ENCODE results near the gene EOGT.

EOGT gene
- 25.9 to 38.9 (median 30.7) reads per million in 3 experiments for total RNA-seq

- peak; percentile 72 for DNase-seq
These were observed at the start of gene EOGT for GRCh38 chr3:69013253-69014021. Gene EOGT (minus strand): TSS chr3:69013684. CDS start chr3:69009846, 3,838 bp downstream.

GRCh38 chr3:69059688-69060087, 46.2 kb upstream of the EOGT start:
- no peak for DNase-seq

GRCh38 chr3:69058947-69059224, 45.4 kb upstream of the EOGT start:
- no peak for DNase-seq

- DNase-seq = peak; percentile 50
These were observed 44.9 kb upstream of the EOGT start for GRCh38 chr3:69058180-69058946.

GRCh38 chr3:69052472-69052898, 39.0 kb upstream of the EOGT start:
- DNase-seq = no peak

- DNase-seq = peak; percentile 98
These were observed 38.4 kb upstream of the EOGT start, which contains the start of gene TMF1 for GRCh38 chr3:69051756-69052471. Gene TMF1 (minus strand): TSS chr3:69052333. CDS start chr3:69052086, 247 bp downstream.

- no peak for DNase-seq
These were observed 35.5 kb upstream of the EOGT start for GRCh38 chr3:69048990-69049389.

GRCh38 chr3:69044608-69045007, 31.1 kb upstream of the EOGT start:
- DNase-seq = no peak

GRCh38 chr3:69033470-69033869, 20.0 kb upstream of the EOGT start:
- no peak for DNase-seq

GRCh38 chr3:69032737-69033136, 19.3 kb upstream of the EOGT start:
- DNase-seq = no peak

- DNase-seq = no peak
These were observed 18.7 kb upstream of the EOGT start for GRCh38 chr3:69032142-69032541.

GRCh38 chr3:69031635-69032034, 18.2 kb upstream of the EOGT start:
- DNase-seq = no peak

GRCh38 chr3:69020857-69021256, 7.4 kb upstream of the EOGT start:
- DNase-seq = no peak

GRCh38 chr3:69020424-69020823, 6.9 kb upstream of the EOGT start:
- DNase-seq = no peak

- DNase-seq = no peak
These were observed 3.4 kb upstream of the EOGT start for GRCh38 chr3:69016901-69017300.

GRCh38 chr3:69016102-69016501, 2.6 kb upstream of the EOGT start:
- no peak for DNase-seq

- DNase-seq = no peak
These were observed 617 bp upstream of the EOGT start for GRCh38 chr3:69014022-69014580.

- no peak for DNase-seq
These were observed 658 bp downstream of the EOGT start for GRCh38 chr3:69012800-69013252.

GRCh38 chr3:69012100-69012799, 1.2 kb downstream of the EOGT start:
- no peak for DNase-seq

GRCh38 chr3:69011096-69011730, 2.3 kb downstream of the EOGT start:
- no peak for DNase-seq

- no peak for DNase-seq
These were observed 3.7 kb downstream of the EOGT start for GRCh38 chr3:69009559-69010410.
